Measurements from ENCODE around the gene NAP1L5.
A peak's percentile ranks its signal among the peaks of the same experiment; 100 is the strongest.

NAP1L5 gene

DNA sequence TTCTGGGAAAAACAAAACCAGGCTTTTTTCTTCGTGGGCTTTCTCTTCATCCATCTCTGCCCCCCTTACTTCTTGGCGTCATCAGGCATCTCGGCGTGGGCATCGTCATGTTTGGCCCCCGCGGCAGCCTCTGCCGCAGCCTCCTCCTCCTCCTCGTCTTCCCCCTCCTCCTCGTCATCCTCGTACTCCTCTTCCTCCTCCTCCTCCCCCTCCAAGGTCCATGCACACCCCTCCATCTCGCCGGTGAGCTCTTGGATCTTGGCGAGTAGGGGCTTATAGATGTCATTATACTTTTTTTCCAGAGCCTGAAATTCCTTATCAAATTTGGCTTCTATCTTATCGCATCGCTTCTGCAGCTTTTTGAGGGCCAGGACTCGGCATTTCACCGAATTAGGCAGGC lies 488 bp downstream of the NAP1L5 start:
- DNase-seq = no peak
- Histone ChIP-seq H3K9me3 (ENCODE audit: severe bottlenecking) (no peaks in the 10 kb centered on the region), H3K4me3 (ENCODE audit: low read depth, low read length) (peak overlapping the region; percentile 49), H3K36me3 (no peaks in the 10 kb centered on the region), H3K27me3 (ENCODE audit: insufficient read depth, low read depth, severe bottlenecking) (no peaks in the 10 kb centered on the region), H3K27ac (no peak overlapping the region)
- TF ChIP-seq, protein P1, sequence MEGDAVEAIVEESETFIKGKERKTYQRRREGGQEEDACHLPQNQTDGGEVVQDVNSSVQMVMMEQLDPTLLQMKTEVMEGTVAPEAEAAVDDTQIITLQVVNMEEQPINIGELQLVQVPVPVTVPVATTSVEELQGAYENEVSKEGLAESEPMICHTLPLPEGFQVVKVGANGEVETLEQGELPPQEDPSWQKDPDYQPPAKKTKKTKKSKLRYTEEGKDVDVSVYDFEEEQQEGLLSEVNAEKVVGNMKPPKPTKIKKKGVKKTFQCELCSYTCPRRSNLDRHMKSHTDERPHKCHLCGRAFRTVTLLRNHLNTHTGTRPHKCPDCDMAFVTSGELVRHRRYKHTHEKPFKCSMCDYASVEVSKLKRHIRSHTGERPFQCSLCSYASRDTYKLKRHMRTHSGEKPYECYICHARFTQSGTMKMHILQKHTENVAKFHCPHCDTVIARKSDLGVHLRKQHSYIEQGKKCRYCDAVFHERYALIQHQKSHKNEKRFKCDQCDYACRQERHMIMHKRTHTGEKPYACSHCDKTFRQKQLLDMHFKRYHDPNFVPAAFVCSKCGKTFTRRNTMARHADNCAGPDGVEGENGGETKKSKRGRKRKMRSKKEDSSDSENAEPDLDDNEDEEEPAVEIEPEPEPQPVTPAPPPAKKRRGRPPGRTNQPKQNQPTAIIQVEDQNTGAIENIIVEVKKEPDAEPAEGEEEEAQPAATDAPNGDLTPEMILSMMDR (IDR thresholded peaks at IDR 0.05; ENCODE audit: low read depth, low read length) = no peak

DNA sequence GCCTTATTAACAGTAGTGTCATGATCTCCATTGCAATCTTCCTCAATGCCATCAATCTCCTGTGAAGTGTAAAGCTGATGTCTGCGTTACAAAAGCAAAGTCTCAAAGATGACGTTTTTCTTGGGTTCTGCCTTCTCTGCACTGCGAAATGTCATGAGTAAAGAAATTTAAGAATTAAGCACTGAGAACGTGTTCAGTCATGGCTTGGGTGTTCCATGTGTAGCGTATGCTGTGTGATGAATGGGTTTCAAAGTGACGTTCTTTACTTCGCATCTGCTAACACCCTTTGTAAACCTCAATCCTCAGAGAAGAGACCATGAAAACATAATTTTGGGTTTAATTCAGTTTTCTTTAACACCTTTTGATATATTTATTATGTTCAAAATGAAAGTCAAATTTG lies 999 bp downstream of the NAP1L5 start:
- no peaks in the 10 kb centered on the region for H3K36me3 ChIP-seq
- TF ChIP-seq, protein P1 (IDR thresholded peaks at IDR 0.05; ENCODE audit: low read depth, low read length) = no peak
- no peak overlapping the region for H3K27ac ChIP-seq
- H3K27me3 ChIP-seq (ENCODE audit: insufficient read depth, low read depth, severe bottlenecking) = no peaks in the 10 kb centered on the region
- no peaks in the 10 kb centered on the region for H3K9me3 ChIP-seq (ENCODE audit: severe bottlenecking)
- H3K4me3 ChIP-seq (ENCODE audit: low read depth, low read length) = peak overlapping the region; percentile 49; the same call in 1 of the 2 replicates
- DNase-seq = no peak

DNA sequence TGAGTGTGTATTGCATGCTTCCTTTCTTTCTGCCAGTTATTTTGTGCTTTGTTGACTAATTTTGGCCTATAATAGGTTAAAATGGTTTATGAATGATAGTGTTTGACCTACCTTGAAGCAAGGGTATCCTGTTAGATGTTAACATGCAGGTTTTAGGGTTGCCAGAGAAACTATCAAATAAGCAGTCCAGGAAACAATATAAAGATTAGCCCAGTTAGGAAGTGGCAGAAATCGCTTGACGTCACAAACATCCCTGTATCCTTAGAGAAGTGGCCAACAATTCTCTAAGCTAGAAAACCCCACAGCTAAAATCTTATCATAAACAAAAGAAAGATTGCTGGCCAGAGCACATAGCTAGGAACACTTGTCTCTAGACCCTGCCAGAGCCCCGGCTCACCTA lies 3.8 kb downstream of the NAP1L5 start:
- Histone ChIP-seq H3K4me3 (ENCODE audit: low read depth, low read length) (no peak overlapping the region), H3K27ac (no peak overlapping the region), H3K36me3 (no peaks in the 10 kb centered on the region), H3K27me3 (ENCODE audit: insufficient read depth, low read depth, severe bottlenecking) (no peaks in the 10 kb centered on the region), H3K9me3 (ENCODE audit: severe bottlenecking) (no peaks in the 10 kb centered on the region)
- no peak for DNase-seq
- TF ChIP-seq, protein P1 (IDR thresholded peaks at IDR 0.05; ENCODE audit: low read depth, low read length) = no peak

DNA sequence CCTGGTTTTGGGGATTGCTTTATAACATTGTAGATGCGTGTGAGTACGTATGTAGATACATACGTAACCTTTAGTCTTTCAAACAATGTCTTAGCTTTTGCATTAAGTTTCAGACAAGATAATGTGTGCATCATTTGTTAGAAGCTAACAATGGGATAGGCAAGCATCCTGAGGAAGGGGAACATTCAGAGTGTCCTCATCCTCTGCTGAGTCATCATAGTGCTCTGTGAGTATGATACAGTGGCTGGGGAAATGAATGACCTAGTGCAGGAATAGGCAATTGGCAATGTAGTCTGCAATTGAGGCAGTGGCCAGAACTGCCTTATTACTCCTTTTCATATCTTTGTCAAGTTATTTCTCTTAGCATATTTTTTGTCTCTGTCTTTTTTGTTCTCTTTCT lies 7.3 kb downstream of the NAP1L5 start:
- no peak overlapping the region for H3K4me3 ChIP-seq (ENCODE audit: low read depth, low read length)
- TF ChIP-seq, protein P1 (IDR thresholded peaks at IDR 0.05; ENCODE audit: low read depth, low read length) = no peak

DNA sequence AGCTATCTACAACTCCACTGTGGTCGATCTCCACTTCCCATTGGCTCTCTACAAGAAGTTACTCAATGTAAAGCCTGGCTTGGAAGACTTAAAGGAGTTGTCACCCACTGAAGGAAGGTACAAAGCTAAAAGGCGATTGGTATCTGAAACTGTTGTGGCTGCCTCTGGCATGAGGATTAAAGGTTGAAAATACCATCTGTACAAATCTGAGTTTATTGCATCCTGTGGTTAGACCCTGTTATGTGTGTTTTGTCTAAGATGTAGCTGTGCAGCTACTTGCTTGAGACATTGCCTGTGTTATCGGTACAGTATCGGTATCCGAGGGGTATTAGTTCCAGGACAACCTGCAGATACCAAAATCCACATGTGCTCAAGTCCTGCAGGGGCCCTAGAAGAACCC lies 16.4 kb downstream of the NAP1L5 start:
- TF ChIP-seq, protein P1 (IDR thresholded peaks at IDR 0.05; ENCODE audit: low read depth, low read length) = no peak
- H3K4me3 ChIP-seq (ENCODE audit: low read depth, low read length) = no peak overlapping the region
- H3K27ac ChIP-seq = no peak overlapping the region
- peaks cover 6% of the 10 kb centered on the region for H3K36me3 ChIP-seq
- H3K27me3 ChIP-seq (ENCODE audit: insufficient read depth, low read depth, severe bottlenecking) = no peaks in the 10 kb centered on the region
- H3K9me3 ChIP-seq (ENCODE audit: severe bottlenecking) = no peaks in the 10 kb centered on the region
- DNase-seq = no peak

More for the DNA sequence above, 7.3 kb downstream of the NAP1L5 start:
- Histone ChIP-seq H3K9me3 (ENCODE audit: severe bottlenecking) (no peaks in the 10 kb centered on the region), H3K27me3 (ENCODE audit: insufficient read depth, low read depth, severe bottlenecking) (no peaks in the 10 kb centered on the region), H3K36me3 (no peaks in the 10 kb centered on the region), H3K27ac (no peak overlapping the region)
- DNase-seq = no peak

DNA sequence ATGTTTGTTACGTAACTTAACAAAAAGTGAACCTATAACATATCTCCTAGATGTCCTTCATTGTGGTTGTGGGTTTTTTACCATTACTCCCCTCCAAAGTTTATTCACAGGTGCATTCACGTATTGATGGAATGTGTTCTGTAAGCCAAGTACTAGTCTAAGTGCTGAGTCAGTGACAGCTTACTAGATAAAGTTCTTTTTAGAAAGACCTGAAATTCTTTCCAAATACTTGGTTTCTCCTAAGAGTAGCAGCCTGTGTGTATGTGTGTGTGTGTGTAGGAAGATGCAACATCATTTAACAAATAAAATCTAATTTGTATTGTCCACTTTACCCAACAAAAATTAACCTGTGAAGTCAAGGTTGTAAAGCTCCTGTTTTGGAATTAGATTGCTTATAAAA lies 22.1 kb downstream of the NAP1L5 start:
- TF ChIP-seq, protein P1 (IDR thresholded peaks at IDR 0.05; ENCODE audit: low read depth, low read length) = no peak
- no peaks in the 10 kb centered on the region for H3K36me3 ChIP-seq
- no peaks in the 10 kb centered on the region for H3K27me3 ChIP-seq (ENCODE audit: insufficient read depth, low read depth, severe bottlenecking)
- DNase-seq = no peak
- H3K4me3 ChIP-seq (ENCODE audit: low read depth, low read length) = no peak overlapping the region
- H3K27ac ChIP-seq = no peak overlapping the region
- no peaks in the 10 kb centered on the region for H3K9me3 ChIP-seq (ENCODE audit: severe bottlenecking)

Measured in WERI-Rb-1 (cell line).